RPMI8226 (cell line): Measurements from ENCODE around the gene FBP1.

Experiments
- DNase-seq: peaks from one replicate; pipeline ENCODE4 v3.0.0-alpha.2; 2015

The FBP1 gene

GRCh38 chr9:94655739-94656138 is 16.4 kb upstream of the FBP1 start:
- no peak for DNase-seq

- no peak for DNase-seq
Observed at GRCh38 chr9:94654165-94654894, 15.0 kb upstream of the FBP1 start.

GRCh38 chr9:94650949-94651348 is 11.6 kb upstream of the FBP1 start:
- DNase-seq = no peak

DNA sequence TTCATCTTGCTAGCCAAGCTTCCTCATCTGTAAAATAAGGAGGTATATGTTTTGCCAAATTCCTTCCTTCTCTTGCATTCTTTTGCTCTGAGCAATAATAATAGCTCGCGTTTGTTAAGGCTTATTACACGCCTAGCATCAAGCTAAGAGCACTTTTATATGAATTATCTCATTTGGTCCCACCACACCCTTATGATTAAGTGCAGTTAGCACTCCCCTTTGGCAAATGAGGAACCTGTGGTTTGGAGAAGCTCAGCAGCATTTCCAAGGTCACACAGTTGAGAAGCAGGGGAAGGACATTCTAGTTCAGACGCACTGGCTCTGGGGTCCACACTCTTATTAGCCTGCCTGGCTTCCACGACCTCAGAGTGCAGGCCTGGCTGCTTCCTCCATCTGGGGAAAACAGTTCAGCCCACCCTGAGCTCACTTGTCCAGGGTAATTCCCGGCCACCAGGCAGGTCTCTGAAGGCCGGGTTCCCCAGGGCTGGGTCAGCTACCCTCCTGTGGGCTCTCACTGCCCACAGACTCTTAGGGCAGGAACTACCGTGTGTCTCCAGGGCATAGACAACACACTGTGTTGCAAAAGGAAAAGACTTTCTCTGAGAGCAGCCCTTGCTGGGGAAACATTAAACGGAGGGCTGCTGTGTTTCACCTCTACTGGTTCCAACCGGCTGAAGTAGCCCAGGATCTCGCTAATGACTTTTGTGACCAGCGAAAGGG is 9.9 kb upstream of the FBP1 start:
- DNase-seq = peak; percentile 19

- DNase-seq = no peak
Observed at GRCh38 chr9:94648185-94648584, 8.9 kb upstream of the FBP1 start.

- no peak for DNase-seq
Observed at GRCh38 chr9:94645901-94646300, 6.6 kb upstream of the FBP1 start.

DNA sequence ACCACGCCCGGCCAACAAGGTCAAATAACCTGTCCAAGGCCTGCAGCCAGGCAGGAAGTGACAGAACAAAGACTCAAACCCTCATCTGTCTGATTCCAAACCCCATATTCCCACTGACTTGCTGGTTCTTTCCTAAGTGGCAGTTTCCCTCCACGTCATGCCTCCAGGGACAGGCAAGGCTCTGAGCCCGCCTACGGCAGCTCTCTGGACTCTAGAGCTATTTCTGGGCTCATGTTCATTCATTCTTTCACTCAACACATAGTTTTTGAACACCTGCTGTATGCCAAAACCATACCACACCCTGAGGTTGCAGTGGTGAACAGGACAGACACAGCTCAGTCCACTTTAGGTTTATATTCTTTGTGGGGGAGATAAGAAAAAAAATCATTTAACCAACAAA is 5.2 kb upstream of the FBP1 start:
- DNase-seq = no peak

DNA sequence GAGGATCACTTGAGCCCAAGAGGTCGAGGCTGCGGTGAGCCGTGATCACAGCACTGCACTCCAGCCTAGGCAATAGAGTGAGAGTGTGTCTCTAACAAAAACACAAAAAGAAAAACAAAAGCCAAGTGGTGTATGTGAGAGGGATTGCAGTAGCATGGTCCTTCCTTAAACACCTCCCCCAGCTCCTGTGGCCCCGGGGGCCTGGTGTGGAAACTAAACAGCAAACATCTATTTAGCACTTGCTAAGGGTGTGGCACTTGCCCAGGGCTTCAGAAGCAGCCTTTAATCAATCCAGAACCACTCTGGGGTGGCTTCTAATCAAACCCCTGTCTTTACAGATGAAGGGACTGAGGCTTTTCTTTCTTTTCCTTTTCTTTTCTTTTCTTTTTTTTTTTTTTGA is 4.4 kb upstream of the FBP1 start:
- no peak for DNase-seq

DNA sequence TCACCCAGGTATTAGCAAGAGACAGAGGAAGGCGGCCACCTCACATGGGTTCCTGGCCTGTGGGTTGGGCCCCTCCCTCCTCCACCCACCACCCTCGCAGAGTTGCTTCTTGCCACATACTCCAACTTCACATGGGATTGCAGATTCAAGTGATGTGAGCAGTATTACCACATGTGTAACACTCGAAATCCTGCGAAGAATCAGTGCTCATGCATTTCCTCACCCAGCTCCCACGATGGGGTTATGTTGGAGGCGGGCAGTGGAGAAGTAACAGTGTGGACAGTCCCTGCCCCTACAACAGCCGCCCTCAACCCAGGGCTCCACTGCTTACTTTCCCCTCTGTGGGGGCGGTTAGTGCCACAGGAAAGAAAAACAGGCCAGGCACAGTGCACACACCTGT is 3.9 kb upstream of the FBP1 start:
- DNase-seq = no peak

DNA sequence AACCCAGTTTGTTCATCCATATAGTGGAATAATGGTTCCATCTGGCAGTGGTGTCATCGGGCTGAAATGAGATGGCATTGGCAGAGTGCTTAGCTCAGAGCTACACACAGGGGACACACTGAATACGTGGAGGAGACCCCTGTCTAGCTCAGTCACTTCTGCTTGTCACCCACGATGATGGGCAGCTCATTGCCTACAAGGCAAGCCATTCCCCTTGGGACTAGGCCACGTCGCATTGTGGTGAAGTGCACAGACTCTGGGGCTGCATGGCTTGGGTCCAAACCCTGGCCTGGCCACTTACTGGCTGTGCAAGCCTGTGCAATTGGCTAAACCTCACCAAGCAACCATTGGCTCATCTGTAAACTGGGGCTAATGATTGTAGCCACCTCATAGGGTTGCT is 3.2 kb upstream of the FBP1 start:
- DNase-seq = no peak

DNA sequence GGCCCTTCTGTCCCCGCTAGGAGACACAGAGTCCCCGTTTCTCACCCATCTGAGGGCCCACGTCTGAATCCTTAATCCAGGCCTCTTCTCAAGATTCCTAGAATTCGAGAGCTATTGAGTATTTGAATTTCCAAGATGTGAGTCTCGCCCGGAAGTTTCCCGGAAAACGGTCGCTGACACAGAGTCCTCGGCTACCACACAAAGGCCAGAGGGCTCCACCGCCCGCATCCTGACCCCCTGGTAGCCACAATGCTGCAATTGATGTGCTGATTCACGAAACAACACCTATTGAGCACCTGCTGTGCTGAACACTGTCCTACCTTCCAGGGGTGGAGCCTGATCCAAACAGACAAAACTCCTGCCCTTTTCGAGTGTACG is 670 bp upstream of the FBP1 start:
- DNase-seq = no peak

GRCh38 chr9:94638335-94639060 is 820 bp downstream of the FBP1 start:
- DNase-seq = peak; percentile 74

DNA sequence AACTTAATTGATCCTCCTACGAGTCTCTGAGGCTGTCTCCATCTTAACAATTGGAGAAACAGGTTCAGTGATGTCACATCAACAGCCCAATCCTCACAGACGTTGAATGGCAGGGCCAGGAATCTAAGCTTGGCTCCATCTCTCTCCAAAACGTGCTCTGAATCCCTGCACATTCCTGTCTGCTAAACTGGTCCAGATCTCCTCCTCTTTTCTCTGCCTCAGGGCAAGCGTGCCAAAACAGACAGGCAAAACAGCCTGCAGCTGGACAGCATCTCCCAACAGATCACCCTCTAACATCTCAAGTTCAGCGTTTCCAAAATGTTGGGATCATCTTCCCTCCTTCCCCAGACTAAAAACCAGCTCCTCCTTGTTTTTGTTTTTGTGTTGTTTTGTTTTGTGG is 6.6 kb downstream of the FBP1 start:
- DNase-seq = no peak

GRCh38 chr9:94631599-94631998 is 7.7 kb downstream of the FBP1 start:
- DNase-seq = no peak

- no peak for DNase-seq
Observed at GRCh38 chr9:94630833-94631232, 8.5 kb downstream of the FBP1 start.

DNA sequence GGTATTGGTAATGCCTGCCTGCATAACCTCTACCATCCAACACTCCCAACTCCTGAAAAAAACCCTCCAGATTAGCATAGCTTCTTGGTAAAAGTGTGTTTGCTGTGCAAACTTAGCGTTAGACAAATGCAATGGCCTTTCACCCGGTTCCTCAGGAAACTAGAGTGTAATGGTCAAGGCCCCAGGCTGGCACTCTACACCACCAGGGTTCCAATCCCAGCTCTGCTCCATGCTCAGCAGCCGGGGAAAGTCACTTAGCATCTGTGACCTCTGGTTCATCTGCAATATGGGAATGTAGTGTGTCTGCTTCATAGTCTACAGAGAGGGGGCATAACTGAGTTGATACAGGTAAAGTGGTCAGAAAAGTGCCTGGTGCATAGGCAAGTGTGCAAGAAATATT is 9.0 kb downstream of the FBP1 start:
- no peak for DNase-seq

DNA sequence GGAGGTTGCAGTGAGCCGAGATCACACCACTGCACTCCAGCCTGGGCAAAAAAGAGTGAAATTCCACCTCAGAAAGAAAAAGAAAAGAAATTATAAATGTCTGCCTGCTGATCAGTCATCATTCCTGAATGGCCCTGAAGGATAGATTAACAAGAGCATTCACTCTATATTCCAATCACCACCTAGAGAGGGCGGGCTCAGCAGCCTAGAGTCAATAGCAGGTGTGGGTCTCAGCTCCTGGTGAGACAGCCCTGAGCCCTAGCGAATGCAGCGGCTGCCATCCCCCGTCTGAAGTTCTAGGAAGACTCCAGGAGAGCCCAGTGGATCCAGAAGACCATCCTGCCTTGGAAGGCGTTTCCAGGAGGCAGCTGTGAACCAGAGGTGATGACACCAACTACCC is 12.0 kb downstream of the FBP1 start:
- DNase-seq = no peak

GRCh38 chr9:94625835-94626234 is 13.5 kb downstream of the FBP1 start:
- DNase-seq = no peak

- DNase-seq = no peak
Observed at GRCh38 chr9:94624629-94625028, 14.7 kb downstream of the FBP1 start.

- peak; percentile 60 for DNase-seq
Observed at GRCh38 chr9:94623253-94623652, 16.1 kb downstream of the FBP1 start.

- no peak for DNase-seq
Observed at GRCh38 chr9:94622087-94622800, 17.1 kb downstream of the FBP1 start.

GRCh38 chr9:94619026-94619425 is 20.3 kb downstream of the FBP1 start:
- no peak for DNase-seq

- no peak for DNase-seq
Observed at GRCh38 chr9:94613003-94613402, 26.3 kb downstream of the FBP1 start.

- DNase-seq = no peak
Observed at GRCh38 chr9:94612071-94612470, 27.2 kb downstream of the FBP1 start.
